ENCODE results near the gene ZSCAN9. TPM values are rescaled to one million over a fixed set of nuclear protein-coding genes. Genes with fewer than 3 reads are reported as not detected.

The ZSCAN9 gene
- total RNA-seq, 3 donors from 2014 or later: 2.0 to 3.4 (median 2.3) TPM

- Mint-ChIP-seq H3K9me3 (no peaks in the 10 kb centered on the region), H3K4me3 (peak overlapping the region; percentile 59), H3K27me3 (ENCODE audit: low read depth) (peaks cover 88% of the 10 kb centered on the region), H3K36me3 (ENCODE audit: insufficient read depth) (no peaks in the 10 kb centered on the region), H3K4me1 (ENCODE audit: low read depth) (peaks cover 15% of the 10 kb centered on the region)
- ATAC-seq (peak; percentile 78 to 81), DNase-seq (no peak)
These were observed 12.4 kb upstream of the ZSCAN9 start for GRCh38 chr6:28212510-28213212.

DNA sequence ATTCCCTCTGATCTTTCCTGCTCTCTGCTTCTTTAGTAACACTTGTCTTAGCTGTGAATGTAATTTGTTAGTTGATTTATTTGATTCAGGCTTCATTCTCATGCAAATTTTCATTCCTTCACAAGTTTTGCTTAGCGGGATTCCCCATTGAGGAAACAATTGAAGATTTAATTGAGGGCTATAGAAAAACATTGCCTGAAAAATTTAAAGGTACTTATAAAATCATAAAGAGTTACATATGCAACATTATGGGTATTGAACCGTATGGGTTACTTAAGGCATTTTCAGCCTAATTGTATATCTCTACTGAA lies 11.9 kb upstream of the ZSCAN9 start:
- ATAC-seq: no peak
- Mint-ChIP-seq H3K4me1 (ENCODE audit: low read depth) (peaks cover 11% of the 10 kb centered on the region), H3K27me3 (ENCODE audit: low read depth) (peaks cover 89% of the 10 kb centered on the region), H3K4me3 (no peak overlapping the region), H3K9me3 (no peaks in the 10 kb centered on the region), H3K36me3 (ENCODE audit: insufficient read depth) (no peaks in the 10 kb centered on the region)
- no peak for DNase-seq

DNA sequence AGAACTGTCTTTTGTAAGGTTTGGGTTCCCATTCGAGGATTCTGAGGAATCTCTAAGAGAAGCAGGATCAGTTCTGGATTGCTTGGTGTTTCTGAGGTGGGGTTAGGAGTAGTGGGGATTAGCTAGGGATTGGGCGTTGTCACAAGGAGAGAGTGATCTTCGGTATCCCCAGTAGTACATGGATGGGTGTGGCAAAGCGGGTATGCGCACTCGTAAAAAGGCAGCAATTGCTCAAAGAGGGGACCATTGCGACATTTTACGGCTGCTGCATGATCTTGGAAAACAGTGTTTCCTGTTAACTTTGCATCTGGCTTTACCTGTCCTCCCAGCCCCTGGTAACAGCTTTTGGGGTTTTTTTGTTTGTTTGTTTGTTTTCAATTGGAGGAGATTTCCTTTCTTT lies 9.7 kb upstream of the ZSCAN9 start:
- H3K9me3 Mint-ChIP-seq: no peaks in the 10 kb centered on the region
- H3K27me3 Mint-ChIP-seq (ENCODE audit: low read depth): peaks cover 88% of the 10 kb centered on the region
- DNase-seq: no peak
- no peak overlapping the region for H3K4me3 Mint-ChIP-seq
- H3K4me1 Mint-ChIP-seq (ENCODE audit: low read depth): peaks cover 13% of the 10 kb centered on the region
- ATAC-seq: no peak
- no peaks in the 10 kb centered on the region for H3K36me3 Mint-ChIP-seq (ENCODE audit: insufficient read depth)

GRCh38 chr6:28217890-28218289 lies 7.2 kb upstream of the ZSCAN9 start:
- peaks cover 7% of the 10 kb centered on the region for H3K4me1 Mint-ChIP-seq (ENCODE audit: low read depth)
- H3K36me3 Mint-ChIP-seq (ENCODE audit: insufficient read depth): no peaks in the 10 kb centered on the region
- H3K9me3 Mint-ChIP-seq: no peaks in the 10 kb centered on the region
- peaks cover 87% of the 10 kb centered on the region for H3K27me3 Mint-ChIP-seq (ENCODE audit: low read depth)
- H3K4me3 Mint-ChIP-seq: peak overlapping the region; percentile 77
- DNase-seq: no peak
- no peak for ATAC-seq

DNA sequence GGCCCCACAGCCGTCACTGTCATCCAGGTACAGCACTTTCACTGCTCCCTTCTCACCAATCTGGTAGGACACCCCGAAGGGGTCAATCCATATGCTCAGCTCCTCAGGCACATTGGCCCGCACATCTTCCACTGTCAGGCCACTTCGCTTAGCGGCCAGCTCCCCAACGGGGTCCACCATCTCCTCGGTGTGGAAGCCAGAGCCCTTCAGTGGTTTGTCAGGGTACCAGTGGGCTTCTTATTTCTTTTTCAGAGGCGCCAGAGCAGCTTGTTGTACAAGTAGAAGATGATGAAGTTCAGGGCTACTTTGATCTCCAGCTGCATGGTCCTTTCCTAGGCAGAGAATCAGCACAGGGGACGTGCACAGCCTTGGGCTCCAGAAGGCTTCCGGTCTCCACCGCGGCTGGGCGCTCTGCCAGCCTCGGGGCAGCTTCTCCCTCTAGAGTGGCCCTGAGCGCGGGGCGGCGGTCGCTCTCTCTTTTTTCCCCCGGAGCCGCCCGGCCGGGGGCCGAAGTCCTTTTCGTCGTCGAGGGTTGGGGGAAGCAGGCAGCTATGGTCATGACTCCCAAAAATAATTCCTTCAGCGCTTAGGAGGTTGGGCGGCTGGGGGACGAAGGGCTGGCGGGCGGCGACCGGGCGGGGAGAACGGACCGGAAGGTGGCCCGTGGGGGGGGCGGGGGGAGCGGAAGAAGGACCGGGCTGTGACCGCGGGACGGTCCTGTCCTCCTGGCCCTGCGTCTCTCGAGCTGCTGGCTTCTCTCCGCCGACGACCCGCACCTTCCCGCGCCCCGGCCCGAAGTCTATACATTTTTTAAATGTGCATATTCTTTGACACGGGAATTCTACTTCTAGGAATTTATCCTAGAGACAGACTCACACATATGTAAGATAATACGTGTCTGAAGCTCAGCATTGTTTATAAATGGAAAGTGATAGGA lies 6.5 kb upstream of the ZSCAN9 start:
- H3K27me3 Mint-ChIP-seq (ENCODE audit: low read depth): peaks cover 87% of the 10 kb centered on the region
- H3K4me1 Mint-ChIP-seq (ENCODE audit: low read depth): peaks cover 6% of the 10 kb centered on the region
- ATAC-seq: peak; percentile 56 to 58
- H3K4me3 Mint-ChIP-seq: peak overlapping the region; percentile 77
- no peak for DNase-seq
- no peaks in the 10 kb centered on the region for H3K9me3 Mint-ChIP-seq
- no peaks in the 10 kb centered on the region for H3K36me3 Mint-ChIP-seq (ENCODE audit: insufficient read depth)

- Mint-ChIP-seq H3K36me3 (ENCODE audit: insufficient read depth) (no peaks in the 10 kb centered on the region), H3K9me3 (no peaks in the 10 kb centered on the region), H3K4me3 (no peak overlapping the region), H3K4me1 (ENCODE audit: low read depth) (peaks cover 16% of the 10 kb centered on the region), H3K27me3 (ENCODE audit: low read depth) (peaks cover 87% of the 10 kb centered on the region)
- ATAC-seq: no peak
- DNase-seq: no peak
These were observed 4.6 kb upstream of the ZSCAN9 start for GRCh38 chr6:28220257-28221133.

DNA sequence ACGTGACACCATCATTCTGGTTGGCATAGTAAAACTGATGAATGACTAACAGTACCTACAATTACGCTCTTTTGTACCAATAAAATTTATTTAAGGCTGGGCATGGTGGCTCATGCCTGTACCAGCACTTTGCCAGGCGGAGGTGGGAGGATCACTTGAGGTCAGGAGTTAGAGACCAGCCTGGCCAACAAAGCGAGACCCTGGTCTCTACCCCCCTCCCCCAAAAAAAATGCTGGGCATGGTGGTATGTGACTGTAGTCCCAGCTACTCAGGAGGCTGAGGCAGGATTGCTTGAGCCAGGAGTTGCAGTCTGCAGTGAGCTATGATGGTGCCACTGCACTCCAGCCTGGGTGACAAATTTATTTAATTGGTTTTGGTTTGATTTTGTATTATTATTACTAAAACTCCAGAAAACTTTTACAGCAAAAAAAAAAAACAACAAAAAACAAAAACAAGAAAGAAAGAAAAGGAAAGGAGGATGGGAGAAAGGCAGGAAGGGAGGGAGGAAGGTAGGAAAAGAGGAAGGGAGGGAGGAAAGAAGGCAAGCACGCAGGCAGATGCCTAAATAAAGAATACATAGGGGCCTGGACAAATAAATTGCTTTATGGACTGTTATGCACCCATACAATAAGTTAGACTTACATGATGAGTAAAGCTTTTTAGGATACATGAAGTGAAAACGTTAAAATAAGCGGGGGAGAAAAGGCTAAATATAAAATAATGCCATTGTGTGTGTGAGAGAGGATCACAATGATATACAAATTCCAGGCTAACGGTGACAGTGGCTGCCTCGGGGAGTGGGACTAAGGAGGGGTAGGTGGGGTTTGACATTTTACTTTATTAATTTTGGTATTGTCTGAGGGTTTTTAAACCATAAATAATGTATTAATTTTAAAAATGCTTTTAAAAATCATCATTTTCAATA lies 682 bp upstream of the ZSCAN9 start:
- H3K4me3 Mint-ChIP-seq: peak overlapping the region; percentile 86
- DNase-seq: no peak
- no peak for ATAC-seq
- H3K4me1 Mint-ChIP-seq (ENCODE audit: low read depth): peaks cover 15% of the 10 kb centered on the region
- H3K36me3 Mint-ChIP-seq (ENCODE audit: insufficient read depth): no peaks in the 10 kb centered on the region
- peaks cover 64% of the 10 kb centered on the region for H3K27me3 Mint-ChIP-seq (ENCODE audit: low read depth)
- no peaks in the 10 kb centered on the region for H3K9me3 Mint-ChIP-seq

GRCh38 chr6:28226460-28226859 lies 1.4 kb downstream of the ZSCAN9 start:
- Mint-ChIP-seq H3K4me3 (no peak overlapping the region), H3K9me3 (no peaks in the 10 kb centered on the region), H3K4me1 (ENCODE audit: low read depth) (peaks cover 15% of the 10 kb centered on the region), H3K36me3 (ENCODE audit: insufficient read depth) (no peaks in the 10 kb centered on the region), H3K27me3 (ENCODE audit: low read depth) (peaks cover 48% of the 10 kb centered on the region)
- no peak for ATAC-seq
- no peak for DNase-seq

DNA sequence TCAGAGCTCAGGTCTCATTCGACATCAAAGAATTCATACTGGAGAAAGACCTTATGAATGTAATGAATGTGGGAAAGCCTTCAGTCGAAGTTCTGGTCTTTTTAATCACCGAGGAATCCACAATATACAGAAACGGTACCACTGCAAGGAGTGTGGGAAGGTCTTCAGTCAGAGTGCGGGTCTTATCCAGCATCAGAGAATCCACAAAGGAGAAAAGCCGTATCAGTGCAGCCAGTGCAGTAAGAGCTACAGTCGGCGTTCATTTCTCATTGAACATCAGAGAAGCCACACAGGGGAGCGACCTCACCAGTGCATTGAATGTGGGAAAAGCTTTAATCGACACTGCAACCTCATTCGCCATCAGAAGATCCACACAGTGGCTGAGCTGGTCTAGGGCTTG lies 7.7 kb downstream of the ZSCAN9 start:
- no peaks in the 10 kb centered on the region for H3K9me3 Mint-ChIP-seq
- no peaks in the 10 kb centered on the region for H3K4me1 Mint-ChIP-seq (ENCODE audit: low read depth)
- H3K27me3 Mint-ChIP-seq (ENCODE audit: low read depth): peaks cover 6% of the 10 kb centered on the region
- no peak overlapping the region for H3K4me3 Mint-ChIP-seq
- DNase-seq (no peak), ATAC-seq (no peak)
- H3K36me3 Mint-ChIP-seq (ENCODE audit: insufficient read depth): peaks cover 2% of the 10 kb centered on the region

GRCh38 chr6:28235912-28236452 lies 10.9 kb downstream of the ZSCAN9 start:
- ATAC-seq: no peak
- Mint-ChIP-seq H3K4me1 (ENCODE audit: low read depth) (no peaks in the 10 kb centered on the region), H3K4me3 (no peak overlapping the region), H3K36me3 (ENCODE audit: insufficient read depth) (peaks cover 2% of the 10 kb centered on the region), H3K9me3 (no peaks in the 10 kb centered on the region), H3K27me3 (ENCODE audit: low read depth) (peaks cover 3% of the 10 kb centered on the region)
- DNase-seq: no peak

DNA sequence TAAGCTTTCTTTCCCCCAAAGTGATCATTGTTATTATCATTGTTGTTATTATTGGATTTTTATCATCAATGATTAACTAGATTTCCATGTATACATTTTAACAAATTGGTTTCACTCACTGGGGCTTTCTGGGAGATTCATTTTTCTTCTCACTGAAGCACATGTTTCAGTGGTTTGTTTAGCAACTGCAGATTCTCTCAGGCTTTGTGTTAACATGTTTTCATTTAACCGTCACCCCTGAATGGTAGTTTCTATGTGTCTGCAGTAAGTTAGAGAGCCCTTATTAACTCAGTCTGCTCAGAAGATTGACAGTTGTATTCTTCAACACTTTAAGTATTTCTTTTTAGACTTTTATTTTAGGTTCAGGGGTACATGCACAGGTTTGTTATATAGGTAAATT lies 14.6 kb downstream of the ZSCAN9 start:
- peaks cover under 1% of the 10 kb centered on the region for H3K27me3 Mint-ChIP-seq (ENCODE audit: low read depth)
- no peak for ATAC-seq
- H3K4me1 Mint-ChIP-seq (ENCODE audit: low read depth): no peaks in the 10 kb centered on the region
- H3K9me3 Mint-ChIP-seq: no peaks in the 10 kb centered on the region
- H3K36me3 Mint-ChIP-seq (ENCODE audit: insufficient read depth): peaks cover 14% of the 10 kb centered on the region
- no peak overlapping the region for H3K4me3 Mint-ChIP-seq
- DNase-seq: no peak

DNA sequence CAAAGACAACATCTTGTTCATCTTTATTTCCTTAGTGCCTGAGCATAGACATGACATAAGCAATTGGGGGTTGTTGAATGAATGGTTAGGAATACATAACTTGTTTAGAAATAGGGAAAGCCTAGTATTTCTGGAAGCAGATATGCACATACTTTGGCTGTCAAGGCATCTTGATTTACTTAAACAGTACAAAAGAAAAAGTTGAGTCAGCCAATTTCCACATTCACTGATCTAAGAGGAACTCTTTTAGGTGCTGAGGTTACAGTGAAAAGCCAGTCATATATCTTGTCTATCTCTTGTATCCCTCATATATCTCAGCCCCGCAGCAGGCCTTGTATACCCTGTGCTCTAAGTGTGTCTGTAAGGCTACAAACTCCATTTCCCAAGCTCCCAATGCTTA lies 15.4 kb downstream of the ZSCAN9 start:
- DNase-seq: no peak
- H3K4me1 Mint-ChIP-seq (ENCODE audit: low read depth): peaks cover 2% of the 10 kb centered on the region
- no peak overlapping the region for H3K4me3 Mint-ChIP-seq
- no peaks in the 10 kb centered on the region for H3K27me3 Mint-ChIP-seq (ENCODE audit: low read depth)
- H3K36me3 Mint-ChIP-seq (ENCODE audit: insufficient read depth): peaks cover 22% of the 10 kb centered on the region
- no peaks in the 10 kb centered on the region for H3K9me3 Mint-ChIP-seq
- ATAC-seq: no peak

DNA sequence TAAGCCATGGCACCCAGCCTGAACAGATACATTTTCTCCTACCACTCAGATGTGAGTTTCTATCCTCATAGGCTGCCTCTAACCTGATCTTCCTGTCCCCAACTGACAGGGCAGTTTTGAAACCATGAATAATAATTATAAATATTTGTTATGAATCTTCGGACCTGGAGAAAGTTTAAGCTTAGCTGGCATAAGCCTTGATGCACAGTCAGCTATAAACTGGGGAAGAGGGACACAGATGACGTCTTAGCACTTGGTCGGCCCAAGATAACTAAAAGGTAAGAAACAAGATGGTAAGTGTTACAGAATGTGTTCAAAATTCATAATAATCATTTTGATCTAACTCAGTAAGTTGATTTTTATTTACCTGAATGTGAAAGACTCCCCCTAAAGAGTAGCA lies 18.9 kb downstream of the ZSCAN9 start:
- peaks cover 4% of the 10 kb centered on the region for H3K4me1 Mint-ChIP-seq (ENCODE audit: low read depth)
- no peak for DNase-seq
- no peak for ATAC-seq
- H3K27me3 Mint-ChIP-seq (ENCODE audit: low read depth): no peaks in the 10 kb centered on the region
- peaks cover 50% of the 10 kb centered on the region for H3K36me3 Mint-ChIP-seq (ENCODE audit: insufficient read depth)
- no peaks in the 10 kb centered on the region for H3K9me3 Mint-ChIP-seq
- no peak overlapping the region for H3K4me3 Mint-ChIP-seq

All from activated T-cell treated with anti-CD3 and anti-CD28 coated beads, Interleukin-2, amount 50 U/mL, for 4 hours (primary cell).